ENCODE measurements around the gene BSG. TPM values are rescaled to one million over a fixed set of nuclear protein-coding genes. Genes with fewer than 3 reads are reported as not detected.

The BSG gene
- total RNA-seq, 1 experiment from 2014 or later: 758 TPM

DNA sequence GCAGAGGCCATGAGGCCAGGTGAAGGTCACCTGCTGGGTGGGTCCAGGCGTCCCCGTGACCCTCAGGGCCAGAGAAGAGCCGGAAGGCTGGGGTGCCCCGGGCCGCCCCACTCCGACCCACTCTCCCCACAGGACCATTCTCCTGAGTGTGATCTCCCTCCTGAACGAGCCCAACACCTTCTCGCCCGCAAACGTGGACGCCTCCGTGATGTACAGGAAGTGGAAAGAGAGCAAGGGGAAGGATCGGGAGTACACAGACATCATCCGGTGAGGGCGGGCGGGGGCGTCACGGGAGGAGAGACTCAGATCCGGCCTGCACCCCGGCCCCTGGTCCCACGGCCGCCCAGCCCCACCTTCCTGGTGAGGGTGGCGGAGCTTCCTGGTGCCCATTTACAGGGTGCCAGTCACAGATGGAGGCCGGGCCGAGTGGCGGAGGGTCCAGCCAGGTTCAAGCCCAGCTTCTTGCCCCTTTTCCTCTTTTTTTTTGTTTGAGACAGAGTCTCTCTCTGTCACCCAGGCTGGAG lies 35.5 kb upstream of the BSG start:
- Mint-ChIP-seq H3K9me3 (no peaks in the 10 kb centered on the region), H3K4me3 (no peak overlapping the region), H3K36me3 (peaks cover 11% of the 10 kb centered on the region), H3K27ac (no peak overlapping the region), H3K27me3 (ENCODE audit: low read depth) (no peaks in the 10 kb centered on the region), H3K4me1 (peaks cover 8% of the 10 kb centered on the region)
- ATAC-seq: no peak
- TF ChIP-seq TCF7 (CRISPR knock-in tag; IDR thresholded peaks at IDR 0.05; ENCODE audit: low read depth): no peak
- TF ChIP-seq PREB (CRISPR knock-in tag; IDR thresholded peaks at IDR 0.05; ENCODE audit: borderline replicate concordance): no peak
- no peak for TF ChIP-seq SOX15 (CRISPR knock-in tag; IDR thresholded peaks at IDR 0.05)
- TF ChIP-seq GABPB1 (CRISPR knock-in tag; IDR thresholded peaks at IDR 0.05): no peak
- no peak for TF ChIP-seq FOXK1 (CRISPR knock-in tag; IDR thresholded peaks at IDR 0.05)
- no peak for DNase-seq (ENCODE audit: low spot score)
- ChIA-PET POLR2A (no interaction called here), CTCF (no interaction called here)

DNA sequence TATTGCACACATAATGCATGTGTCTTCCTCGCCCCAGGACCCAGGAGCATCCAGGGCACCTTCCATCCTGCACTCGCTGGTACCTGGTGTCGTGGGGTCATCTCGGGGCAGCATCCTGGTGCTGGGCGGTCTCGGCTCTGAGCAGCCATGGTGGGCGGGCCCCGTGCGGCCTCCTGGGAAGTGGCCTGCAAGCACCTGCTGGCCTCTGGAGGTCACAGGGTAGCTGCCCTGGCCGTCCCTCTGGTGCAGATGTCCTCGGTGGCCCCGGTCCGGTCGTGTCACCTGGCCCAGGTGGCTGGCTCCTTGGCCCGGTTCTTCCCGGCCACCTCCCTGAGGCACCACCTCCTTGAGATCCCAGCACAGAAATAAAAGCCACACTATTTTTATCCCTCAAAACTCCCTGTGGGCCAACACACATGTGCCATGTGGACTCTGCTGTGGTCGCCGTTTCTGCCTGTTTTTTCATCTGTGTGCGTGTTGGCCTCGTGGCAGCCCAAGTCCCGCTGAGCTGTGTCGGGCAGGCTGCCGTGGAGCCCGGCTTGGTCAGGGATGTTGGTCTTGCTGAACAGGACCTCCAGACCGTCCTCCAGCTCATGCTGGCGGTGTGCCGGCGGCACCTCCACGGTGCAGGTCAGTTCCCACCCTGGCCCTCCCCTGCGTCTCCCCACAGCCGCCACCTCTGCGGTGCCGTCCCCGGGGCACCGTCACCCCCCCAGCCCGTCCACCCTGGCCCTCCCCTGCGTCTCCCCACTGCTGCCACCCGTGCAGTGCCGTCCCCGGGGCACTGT lies 33.6 kb upstream of the BSG start:
- POLR2A ChIA-PET: no interaction called here
- ATAC-seq (no peak), DNase-seq (ENCODE audit: low spot score) (no peak)
- Mint-ChIP-seq H3K36me3 (peaks cover 11% of the 10 kb centered on the region), H3K4me3 (no peak overlapping the region), H3K27ac (no peak overlapping the region), H3K4me1 (peaks cover 7% of the 10 kb centered on the region), H3K9me3 (no peaks in the 10 kb centered on the region), H3K27me3 (ENCODE audit: low read depth) (no peaks in the 10 kb centered on the region)
- TF ChIP-seq ELF4 (CRISPR knock-in tag; IDR thresholded peaks at IDR 0.05; ENCODE audit: low read depth) (no peak), TCF7 (CRISPR knock-in tag; IDR thresholded peaks at IDR 0.05; ENCODE audit: low read depth) (no peak), CREM (CRISPR knock-in tag; IDR thresholded peaks at IDR 0.05) (no peak), FOXJ3 (CRISPR knock-in tag; IDR thresholded peaks at IDR 0.05; ENCODE audit: borderline replicate concordance) (no peak), PRRX2 (CRISPR knock-in tag; IDR thresholded peaks at IDR 0.05) (no peak), E2F4 (CRISPR knock-in tag; IDR thresholded peaks at IDR 0.05; ENCODE audit: borderline replicate concordance, low read depth) (no peak), SMAD3 (CRISPR knock-in tag; IDR thresholded peaks at IDR 0.05; ENCODE audit: borderline replicate concordance) (no peak), RELA (CRISPR knock-in tag; IDR thresholded peaks at IDR 0.05; ENCODE audit: borderline replicate concordance) (no peak), TEAD4 (CRISPR knock-in tag; IDR thresholded peaks at IDR 0.05) (no peak)
- TF ChIP-seq, protein P1, sequence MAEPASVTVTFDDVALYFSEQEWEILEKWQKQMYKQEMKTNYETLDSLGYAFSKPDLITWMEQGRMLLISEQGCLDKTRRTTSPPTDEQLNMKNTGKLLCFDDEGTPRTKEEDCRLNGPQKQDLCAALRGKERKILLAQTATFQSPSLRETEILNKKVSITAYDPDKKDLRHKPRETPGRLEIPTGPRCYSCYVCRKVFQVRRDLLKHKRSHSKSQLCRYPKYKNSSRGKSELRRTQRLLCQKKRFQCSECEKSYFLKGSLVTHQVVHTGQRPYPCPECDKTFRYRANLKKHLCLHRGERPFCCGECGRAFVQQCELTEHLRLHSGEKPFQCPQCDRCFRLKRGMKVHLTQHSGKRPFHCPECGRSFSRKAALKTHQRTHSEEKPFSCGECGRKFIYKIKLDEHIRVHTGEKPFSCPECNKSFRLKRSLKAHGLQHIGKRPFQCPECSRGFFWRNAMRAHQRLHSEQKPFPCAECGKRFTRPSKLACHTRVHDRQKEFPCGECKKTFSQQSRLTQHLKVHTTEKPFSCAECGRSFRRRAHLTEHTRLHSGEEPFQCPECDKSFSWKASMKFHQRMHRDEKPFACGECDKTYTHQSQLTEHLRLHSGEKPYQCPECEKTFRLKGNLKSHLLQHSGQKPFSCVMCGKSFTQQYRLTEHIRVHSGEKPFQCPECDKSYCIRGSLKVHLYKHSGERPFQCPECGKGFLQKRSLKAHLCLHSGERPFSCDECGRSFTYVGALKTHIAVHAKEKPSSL (CRISPR knock-in tag; conservative IDR thresholded peaks at IDR 0.05): no peak
- TF ChIP-seq, protein P2, sequence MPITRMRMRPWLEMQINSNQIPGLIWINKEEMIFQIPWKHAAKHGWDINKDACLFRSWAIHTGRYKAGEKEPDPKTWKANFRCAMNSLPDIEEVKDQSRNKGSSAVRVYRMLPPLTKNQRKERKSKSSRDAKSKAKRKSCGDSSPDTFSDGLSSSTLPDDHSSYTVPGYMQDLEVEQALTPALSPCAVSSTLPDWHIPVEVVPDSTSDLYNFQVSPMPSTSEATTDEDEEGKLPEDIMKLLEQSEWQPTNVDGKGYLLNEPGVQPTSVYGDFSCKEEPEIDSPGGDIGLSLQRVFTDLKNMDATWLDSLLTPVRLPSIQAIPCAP (CRISPR knock-in tag; IDR thresholded peaks at IDR 0.05): no peak
- TF ChIP-seq, protein P3, sequence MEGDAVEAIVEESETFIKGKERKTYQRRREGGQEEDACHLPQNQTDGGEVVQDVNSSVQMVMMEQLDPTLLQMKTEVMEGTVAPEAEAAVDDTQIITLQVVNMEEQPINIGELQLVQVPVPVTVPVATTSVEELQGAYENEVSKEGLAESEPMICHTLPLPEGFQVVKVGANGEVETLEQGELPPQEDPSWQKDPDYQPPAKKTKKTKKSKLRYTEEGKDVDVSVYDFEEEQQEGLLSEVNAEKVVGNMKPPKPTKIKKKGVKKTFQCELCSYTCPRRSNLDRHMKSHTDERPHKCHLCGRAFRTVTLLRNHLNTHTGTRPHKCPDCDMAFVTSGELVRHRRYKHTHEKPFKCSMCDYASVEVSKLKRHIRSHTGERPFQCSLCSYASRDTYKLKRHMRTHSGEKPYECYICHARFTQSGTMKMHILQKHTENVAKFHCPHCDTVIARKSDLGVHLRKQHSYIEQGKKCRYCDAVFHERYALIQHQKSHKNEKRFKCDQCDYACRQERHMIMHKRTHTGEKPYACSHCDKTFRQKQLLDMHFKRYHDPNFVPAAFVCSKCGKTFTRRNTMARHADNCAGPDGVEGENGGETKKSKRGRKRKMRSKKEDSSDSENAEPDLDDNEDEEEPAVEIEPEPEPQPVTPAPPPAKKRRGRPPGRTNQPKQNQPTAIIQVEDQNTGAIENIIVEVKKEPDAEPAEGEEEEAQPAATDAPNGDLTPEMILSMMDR (IDR thresholded peaks at IDR 0.05): no peak
- CTCF ChIA-PET: no interaction called here

Measured in WTC11 (cell line).